GM19099 (cell line): ENCODE measurements around the gene ATP10A.

Experiments used
- POLR2A ChIP-seq: IDR thresholded peaks from 3 replicates; pipeline ENCODE4 v1.6.1; 2011; ENCODE audit warnings: low read depth; ENCODE audit not compliant: insufficient read length; ENCODE audit errors: extremely low read depth

Gene ATP10A

GRCh38 chr15:25829073-25829472 lies 34.1 kb downstream of the ATP10A start:
- no peak for TF ChIP-seq POLR2A

GRCh38 chr15:25825207-25825606 lies 37.9 kb downstream of the ATP10A start:
- TF ChIP-seq POLR2A = no peak

GRCh38 chr15:25824618-25825017 lies 38.5 kb downstream of the ATP10A start:
- TF ChIP-seq POLR2A = no peak

GRCh38 chr15:25812845-25813244 lies 50.3 kb downstream of the ATP10A start:
- no peak for TF ChIP-seq POLR2A

GRCh38 chr15:25812073-25812472 lies 51.1 kb downstream of the ATP10A start:
- TF ChIP-seq POLR2A = no peak

GRCh38 chr15:25811481-25811906 lies 51.6 kb downstream of the ATP10A start:
- no peak for TF ChIP-seq POLR2A

- no peak for TF ChIP-seq POLR2A
These were observed 52.5 kb downstream of the ATP10A start for GRCh38 chr15:25810631-25811091.

GRCh38 chr15:25810154-25810553 lies 53.0 kb downstream of the ATP10A start:
- no peak for TF ChIP-seq POLR2A

- no peak for TF ChIP-seq POLR2A
These were observed 56.1 kb downstream of the ATP10A start for GRCh38 chr15:25807063-25807462.

- no peak for TF ChIP-seq POLR2A
These were observed 58.1 kb downstream of the ATP10A start for GRCh38 chr15:25805031-25805430.

- no peak for TF ChIP-seq POLR2A
These were observed 58.7 kb downstream of the ATP10A start for GRCh38 chr15:25804451-25804850.

- no peak for TF ChIP-seq POLR2A
These were observed 59.6 kb downstream of the ATP10A start for GRCh38 chr15:25803541-25803940.

GRCh38 chr15:25803036-25803435 lies 60.1 kb downstream of the ATP10A start:
- TF ChIP-seq POLR2A = no peak

GRCh38 chr15:25802285-25802830 lies 60.8 kb downstream of the ATP10A start:
- no peak for TF ChIP-seq POLR2A

- no peak for TF ChIP-seq POLR2A
These were observed 61.4 kb downstream of the ATP10A start for GRCh38 chr15:25801586-25802284.

- TF ChIP-seq POLR2A = no peak
These were observed 62.2 kb downstream of the ATP10A start for GRCh38 chr15:25800761-25801515.
